NCI-H2227 treated with DMSO at 0.1 percent for 48 hours (cell line): ENCODE measurements around the gene TMEM131L.
"Not testable (repeated sequence)": the region's sequence is repeated elsewhere in the genome, so short reads cannot be mapped to it uniquely, and the experiment has no call there.

Source experiments
- DNase-seq: peaks from one replicate; lab custom pipeline; 2025; lab: John Stamatoyannopoulos, UW

TMEM131L gene

GRCh38 chr4:153582954-153583702 is 117.0 kb downstream of the TMEM131L start:
- no peak for DNase-seq

- DNase-seq, result no peak
These were observed 118.9 kb downstream of the TMEM131L start for GRCh38 chr4:153585026-153585425.

DNA sequence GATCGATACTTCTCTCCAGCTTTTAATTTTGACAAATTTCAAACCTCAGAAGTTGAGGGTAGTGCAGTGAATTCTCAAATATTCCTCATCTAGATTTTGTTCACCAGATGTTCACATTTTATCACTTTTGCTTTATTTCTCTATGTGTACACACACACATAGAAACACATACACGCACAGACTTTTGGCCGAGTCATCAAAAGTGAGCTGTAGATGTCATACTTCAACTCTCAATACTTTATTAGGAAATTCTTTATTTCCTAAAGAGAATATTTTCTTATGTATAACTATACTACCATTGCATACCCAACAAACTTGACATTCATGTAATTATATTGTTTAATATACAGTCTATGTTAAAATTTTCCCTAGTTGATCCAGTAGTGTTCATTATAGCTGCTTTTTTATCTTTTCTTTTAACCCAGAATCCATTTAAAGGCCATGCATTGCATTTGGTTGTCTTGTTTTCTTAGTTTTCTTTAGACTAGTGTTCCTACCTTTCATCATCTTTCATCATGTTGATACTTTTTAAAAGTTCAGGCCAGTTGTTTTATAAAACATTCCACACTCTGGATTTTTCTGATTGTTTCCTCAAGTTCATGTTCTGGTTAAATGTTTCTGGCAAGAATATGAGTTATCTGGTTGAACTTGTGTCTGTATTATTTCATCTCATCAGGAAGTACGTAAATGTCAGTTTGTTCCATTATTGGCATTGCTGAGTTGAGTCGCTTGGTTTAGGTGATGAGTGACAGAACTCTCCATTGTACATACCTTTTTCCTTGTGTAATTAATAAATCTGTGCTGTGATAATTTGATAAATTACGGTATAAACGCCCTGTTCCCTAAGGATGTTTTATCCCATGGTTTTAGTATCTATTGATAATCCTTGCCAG is 123.8 kb downstream of the TMEM131L start:
- no peak for DNase-seq

DNA sequence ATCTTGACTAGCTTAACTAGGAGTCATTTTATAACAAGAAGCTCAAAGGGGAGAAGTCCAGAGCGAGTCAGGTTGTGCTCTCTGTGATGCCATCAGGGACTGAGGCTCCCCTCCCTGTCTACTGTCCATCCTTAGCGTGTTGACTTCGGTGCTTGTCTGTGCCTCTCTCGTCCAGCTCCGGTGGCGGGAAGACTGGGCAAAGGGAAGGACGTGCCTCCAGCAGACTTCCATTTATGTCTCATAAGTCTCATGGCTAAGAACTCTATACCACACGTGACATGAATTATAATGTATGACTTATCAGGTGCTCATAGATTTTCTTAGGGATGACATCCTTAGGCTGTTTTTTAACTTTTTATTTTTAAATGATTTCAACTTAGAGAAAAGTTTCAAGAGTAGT is 125.3 kb downstream of the TMEM131L start:
- DNase-seq, result no peak

DNA sequence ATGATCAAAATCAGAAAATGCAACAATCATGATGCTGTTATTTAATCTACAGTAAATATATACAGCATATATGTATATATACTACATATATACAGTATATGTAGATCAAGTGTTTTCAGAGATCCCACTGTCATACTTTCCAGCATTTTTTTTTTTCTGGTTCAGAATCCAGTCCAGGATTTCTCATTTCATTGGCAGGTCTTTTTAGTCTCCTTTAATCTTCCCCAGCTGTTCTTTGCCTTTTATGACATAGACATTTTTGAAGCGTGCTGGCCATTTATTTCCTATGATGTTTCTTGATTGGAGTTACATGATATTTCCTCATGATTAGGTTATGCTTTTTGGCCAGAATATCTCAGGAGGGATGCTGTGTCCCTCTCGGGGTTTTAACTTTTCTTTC is 125.9 kb downstream of the TMEM131L start:
- DNase-seq, result no peak

- no peak for DNase-seq
These were observed 127.0 kb downstream of the TMEM131L start for GRCh38 chr4:153593161-153593560.

DNA sequence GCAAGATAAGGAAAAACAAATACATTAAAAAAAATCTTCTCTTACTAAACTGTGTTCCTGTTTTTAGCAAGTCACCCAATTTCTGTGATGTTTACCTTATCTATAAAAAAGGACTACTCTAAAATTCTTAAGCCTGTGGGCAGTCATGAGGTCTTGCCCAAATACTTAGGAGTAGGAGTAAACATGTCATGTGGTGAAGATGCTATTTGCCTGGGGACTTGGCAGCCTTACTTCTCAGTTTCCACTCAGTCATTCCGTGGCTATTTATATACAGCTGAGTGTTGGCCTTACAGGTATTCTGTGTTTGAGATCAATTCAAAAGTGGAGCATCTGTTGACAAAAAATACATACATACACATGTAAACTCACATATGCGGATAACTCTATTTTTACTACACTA is 128.1 kb downstream of the TMEM131L start:
- no peak for DNase-seq

GRCh38 chr4:153595894-153596601 is 129.9 kb downstream of the TMEM131L start:
- DNase-seq, result no peak

- DNase-seq, result no peak
These were observed 136.6 kb downstream of the TMEM131L start for GRCh38 chr4:153602758-153603157.

DNA sequence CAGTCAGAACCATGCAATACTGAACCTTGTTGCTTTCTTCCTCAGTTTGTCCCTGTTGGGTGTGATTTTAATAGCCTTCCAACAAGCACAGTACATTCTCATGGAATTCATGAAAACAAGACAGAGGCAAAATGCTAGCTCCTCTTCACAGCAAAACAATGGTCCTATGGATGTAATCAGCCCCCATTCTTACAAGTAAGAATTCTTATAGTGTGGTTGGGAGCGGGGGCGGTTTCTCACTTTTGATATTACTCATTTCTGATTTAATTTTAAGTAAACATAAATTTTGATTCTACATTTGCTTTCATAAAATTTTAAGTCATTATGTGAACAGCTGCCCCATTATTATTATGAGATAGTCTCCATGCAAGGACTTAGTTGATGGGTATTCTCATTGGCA is 137.1 kb downstream of the TMEM131L start:
- DNase-seq, result no peak

- no peak for DNase-seq
These were observed 137.7 kb downstream of the TMEM131L start for GRCh38 chr4:153603835-153604234.

DNA sequence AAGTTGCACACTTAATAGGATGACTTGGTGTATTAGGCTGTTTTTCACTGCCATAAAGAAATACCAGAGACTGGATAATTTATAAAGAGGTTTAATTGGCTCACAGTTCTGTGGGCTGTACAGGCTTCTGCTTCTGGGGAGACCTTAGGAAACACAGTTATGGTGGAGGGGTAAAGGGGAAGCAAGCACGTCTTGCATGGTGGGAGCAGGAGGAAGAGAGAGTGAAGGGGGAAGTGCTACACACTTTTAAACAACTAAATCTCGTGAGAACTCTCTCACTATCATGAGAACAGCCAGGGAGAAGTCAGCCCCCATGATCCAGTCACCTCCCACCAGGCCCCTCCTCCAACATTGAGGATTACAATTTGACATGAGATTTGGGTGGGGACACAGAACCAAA is 142.9 kb downstream of the TMEM131L start:
- DNase-seq, result not testable (repeated sequence)

- no peak for DNase-seq
These were observed 144.6 kb downstream of the TMEM131L start for GRCh38 chr4:153610623-153611376.

DNA sequence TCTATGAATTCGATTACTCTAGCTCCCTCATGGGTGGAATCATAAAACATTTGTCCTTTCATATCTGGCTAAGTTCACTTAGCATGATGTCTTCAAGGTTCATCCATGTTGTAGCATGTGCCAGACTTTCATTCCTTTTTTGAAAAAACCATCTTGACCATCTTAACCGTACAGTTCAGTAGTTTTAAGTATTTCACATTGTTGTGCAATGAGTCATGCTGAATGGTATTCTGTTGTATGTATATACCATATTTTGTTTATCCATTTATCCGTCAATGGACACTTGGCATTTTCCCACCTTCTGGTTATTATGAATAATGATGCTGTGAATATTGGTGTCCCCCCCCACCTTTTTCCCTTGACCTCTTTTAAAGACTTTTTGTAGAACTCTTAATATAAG is 145.5 kb downstream of the TMEM131L start:
- DNase-seq, result no peak

DNA sequence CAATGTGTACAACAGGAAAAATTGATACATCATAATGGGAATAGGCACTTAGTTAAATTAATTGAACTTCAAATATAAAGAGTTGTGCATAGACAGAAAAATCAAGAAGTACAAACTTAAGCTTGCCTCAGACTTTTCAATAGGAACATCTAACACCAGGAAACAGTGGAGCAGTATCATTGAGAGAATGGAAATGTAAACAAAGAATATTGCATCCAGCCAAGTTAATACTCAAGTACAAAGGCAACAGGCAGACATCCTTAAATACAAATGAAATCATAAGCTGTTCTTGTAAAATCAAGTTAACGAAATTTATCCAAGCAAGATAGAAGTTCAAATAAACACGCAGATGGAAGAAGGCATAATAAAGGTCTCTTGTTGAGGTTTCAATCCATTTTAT is 146.7 kb downstream of the TMEM131L start:
- DNase-seq, result no peak

GRCh38 chr4:153616006-153616555 is 149.9 kb downstream of the TMEM131L start:
- DNase-seq, result no peak

DNA sequence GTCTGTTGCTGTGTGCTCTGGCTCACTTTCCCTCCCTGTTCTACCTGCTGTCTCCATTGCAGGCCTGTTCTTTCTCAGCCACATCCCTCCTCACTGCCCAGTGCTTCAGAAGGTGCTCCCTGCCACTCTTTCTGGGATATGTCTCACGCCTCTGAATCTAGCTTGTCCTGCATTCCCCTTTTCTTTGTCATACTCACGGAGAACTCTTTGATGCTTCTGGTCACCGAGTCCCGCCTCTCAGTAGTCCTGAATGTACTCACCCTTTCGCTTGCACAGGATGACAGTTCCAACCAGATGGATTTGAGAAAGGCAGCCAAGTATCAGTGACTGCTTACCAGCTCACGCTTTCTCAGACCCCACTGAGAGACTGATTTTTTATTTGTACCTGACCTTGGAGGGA is 152.7 kb downstream of the TMEM131L start:
- no peak for DNase-seq

GRCh38 chr4:153619811-153620210 is 153.7 kb downstream of the TMEM131L start:
- DNase-seq, result no peak

DNA sequence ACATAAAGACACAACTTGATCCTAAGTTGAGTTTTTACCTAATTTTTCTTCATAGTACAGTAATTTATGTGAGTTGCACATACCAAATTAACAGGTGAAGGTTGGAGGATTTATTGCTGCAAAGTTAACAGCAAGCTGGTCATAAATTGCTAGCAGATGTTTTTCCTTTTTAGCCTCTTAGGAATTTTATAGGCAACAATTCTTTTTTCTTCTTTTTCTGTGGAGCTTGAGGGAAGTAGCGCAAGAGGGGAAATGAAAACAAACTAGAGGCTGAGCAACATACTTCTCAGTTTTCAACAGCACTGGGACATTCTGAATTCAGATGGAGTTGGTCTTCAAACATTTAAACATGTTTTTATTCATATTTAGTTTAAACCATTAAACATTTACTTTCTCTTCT is 154.2 kb downstream of the TMEM131L start:
- no peak for DNase-seq

- no peak for DNase-seq
These were observed 155.9 kb downstream of the TMEM131L start for GRCh38 chr4:153622093-153622492.

DNA sequence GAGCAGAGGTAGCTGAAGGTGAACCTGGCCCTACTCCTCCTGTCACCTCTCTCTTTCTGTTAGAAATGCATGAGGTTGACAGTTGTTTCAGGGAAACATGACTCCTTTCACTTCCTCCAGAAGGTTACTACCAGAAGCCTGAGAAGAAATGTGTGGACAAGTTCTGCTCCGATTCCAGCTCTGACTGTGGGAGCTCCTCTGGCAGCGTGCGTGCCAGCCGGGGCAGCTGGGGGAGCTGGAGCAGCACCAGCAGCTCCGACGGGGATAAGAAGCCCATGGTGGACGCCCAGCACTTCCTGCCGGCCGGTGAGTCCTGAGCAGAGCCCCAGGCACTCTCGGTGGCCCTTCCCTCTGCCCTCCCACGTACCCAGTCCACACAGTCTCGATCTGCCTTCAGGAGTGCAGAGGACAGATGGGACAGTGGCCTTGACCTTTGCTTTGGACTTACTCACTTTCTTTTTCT is 156.6 kb downstream of the TMEM131L start:
- DNase-seq, result no peak
